HG02852 (cell line): ENCODE measurements around the gene ZC3H4.
A peak's percentile ranks its signal among the peaks of the same experiment; 100 is the strongest.

Source experiments
- ATAC-seq: cut with Tn5 transposase; IDR thresholded peaks from one replicate; pipeline ENCODE4 v1.9.1; 2021; ENCODE audit warnings: mild to moderate bottlenecking, moderate library complexity; ENCODE audit not compliant: unreplicated experiment

ZC3H4 gene

DNA sequence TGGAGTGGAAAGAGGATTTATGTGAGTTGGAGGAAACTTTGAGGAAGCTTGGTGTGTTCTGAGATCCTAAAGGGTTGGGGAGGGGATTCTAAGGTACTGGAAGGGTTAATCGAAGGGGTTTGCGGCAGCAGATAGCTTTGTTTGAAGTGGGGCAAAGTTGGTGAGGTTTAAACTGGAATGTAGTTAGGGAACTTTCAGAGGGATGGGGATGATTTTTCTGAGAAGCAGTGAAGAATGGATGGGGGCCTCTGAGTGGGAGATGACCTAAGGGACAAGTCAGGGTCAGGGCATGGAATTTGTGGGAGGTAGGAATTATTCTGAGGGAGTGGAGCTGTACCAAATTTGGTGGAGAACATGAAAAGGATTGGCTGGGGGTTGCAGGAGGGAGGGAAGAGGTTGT, 21.0 kb upstream of the ZC3H4 start:
- ATAC-seq = no peak

DNA sequence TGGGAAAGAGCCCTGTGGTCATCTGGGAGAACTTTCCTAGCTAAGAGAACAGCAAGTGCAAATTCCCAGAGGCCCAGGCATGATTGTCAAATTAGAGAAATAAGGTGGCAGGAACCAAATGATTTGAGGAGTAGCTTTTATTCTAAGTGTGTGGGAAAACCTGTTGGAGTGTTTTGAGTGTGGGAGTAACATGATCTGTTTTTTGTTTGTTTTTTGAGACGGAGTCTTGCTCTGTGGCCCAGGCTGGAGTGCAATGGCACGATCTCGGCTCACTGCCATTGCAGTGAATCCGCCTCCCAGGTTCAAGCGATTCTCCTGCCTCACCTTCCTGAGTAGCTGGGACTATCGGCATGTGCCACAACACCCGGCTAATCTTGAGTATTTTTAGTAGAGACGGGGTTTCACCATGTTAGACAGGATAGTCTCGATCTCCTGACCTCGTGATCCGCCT, 19.5 kb upstream of the ZC3H4 start:
- ATAC-seq = no peak

DNA sequence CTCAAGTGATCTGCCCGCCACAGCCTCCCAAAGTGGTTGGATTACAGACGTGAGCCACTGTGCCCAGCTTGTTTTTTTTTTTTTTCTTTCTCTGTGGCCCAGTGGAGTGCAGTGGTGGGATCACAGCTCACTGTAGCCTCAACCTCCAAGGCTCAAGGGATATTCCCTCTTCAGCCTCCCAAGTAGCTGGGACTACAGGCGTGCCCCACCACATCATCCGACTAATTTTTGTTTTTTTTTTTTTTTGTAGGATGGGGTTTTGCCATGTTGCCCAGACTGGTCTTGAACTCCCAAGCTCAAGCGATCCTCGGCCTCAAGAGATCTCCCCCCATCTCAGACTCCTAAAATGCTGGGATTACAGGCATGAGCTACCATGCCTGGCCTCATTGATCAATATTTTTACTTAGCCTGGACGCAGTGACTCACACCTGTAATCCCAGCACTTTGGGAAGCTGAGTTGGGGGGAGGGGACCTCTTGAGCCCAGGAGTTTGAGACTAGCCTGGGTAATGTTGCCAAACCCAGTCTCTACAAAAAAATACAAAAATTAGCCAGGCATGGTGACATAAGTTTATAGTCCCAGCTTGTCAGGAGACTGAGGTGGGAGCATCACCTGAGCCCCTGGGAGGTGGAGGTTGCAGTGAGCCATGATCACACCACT, 18.7 kb upstream of the ZC3H4 start:
- ATAC-seq = no peak

DNA sequence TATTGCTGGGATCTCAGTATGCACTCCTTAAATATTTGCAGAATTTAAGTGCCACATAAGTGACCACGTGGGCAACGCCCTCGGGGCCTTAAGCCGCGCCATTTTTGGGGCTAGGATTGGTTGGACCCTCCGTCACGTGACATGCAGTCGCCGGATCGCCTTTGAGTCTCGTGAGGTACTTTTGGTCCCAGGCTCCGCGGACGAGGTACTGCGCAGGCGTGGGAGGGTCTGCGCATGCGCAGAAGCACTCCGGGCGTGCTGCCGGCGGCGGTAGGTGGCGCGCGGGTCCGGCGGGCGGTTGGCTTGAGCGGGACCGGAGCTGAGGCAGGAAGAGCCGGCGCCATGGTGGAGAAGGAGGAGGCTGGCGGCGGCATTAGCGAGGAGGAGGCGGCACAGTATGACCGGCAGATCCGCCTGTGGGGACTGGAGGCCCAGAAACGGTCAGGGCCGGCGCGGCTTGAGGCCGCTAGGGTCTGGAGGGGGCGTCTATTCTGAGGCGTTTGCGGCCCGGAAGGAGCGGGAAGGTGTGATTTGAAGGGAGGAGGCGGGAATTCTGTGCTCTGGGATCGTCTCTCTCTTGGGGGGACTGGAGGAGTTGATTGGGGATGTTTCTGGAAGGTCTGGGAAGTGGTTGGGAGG, 17.1 kb upstream of the ZC3H4 start, which contains the start of gene SAE1:
Gene SAE1 (plus strand): TSS at position 247 of the 639 bp plus-strand sequence. CDS start 96 bp downstream, at position 343.
- peak; percentile 68 for ATAC-seq

DNA sequence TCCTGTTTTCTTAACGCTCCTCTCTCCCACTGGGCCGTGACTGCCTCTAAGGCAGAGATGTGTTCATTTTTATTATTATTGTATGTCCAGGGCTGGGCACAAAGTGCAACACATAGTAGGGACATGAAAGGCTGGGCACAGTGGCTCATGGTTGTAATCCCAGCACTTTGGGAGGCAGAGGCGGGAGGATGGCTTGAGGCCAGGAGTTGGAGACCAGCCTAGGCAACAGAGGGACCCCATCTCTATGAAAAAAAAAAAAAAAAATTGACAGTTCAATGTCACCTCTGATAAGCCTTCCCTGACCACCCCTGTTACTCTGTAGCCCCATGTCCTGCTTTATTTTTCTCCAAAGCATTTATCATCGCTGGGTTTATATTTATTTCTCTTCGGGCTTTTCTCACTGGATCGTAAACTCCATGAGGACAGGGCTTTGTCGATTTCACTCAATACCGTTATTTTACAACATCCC, 16.6 kb upstream of the ZC3H4 start:
- no peak for ATAC-seq

DNA sequence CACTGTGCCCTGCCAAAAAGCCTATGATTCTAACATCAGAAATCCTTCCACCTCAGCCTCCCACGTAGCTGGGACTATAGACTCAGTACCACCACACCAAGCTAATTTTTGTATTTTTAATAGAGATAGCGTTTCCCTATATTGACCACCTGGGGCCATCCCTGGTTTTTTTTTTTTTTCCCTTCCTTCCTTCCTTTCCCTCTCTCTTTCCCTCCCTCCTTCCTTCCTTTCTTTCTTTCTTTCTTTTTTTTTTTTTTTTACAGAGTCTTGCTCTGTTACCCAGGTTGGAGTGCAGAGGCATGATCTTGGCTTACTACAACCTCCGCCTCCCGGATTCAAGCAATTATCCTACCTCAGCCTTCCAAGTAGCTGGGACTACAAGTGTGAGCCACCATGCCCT, 16.0 kb upstream of the ZC3H4 start:
- no peak for ATAC-seq

DNA sequence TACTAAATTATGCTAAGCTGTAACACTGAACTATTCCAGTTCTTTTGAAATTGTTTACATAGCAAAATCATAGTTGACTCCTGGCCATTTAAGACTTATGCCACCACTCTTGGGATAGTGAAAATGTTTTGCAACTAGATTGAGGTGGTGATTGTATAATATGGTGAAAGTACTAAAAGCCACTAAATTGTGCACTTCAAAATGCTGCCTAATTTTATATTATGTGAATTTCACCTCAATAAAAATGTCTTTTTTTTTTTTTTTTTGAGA, 12.0 kb upstream of the ZC3H4 start:
- ATAC-seq = no peak

DNA sequence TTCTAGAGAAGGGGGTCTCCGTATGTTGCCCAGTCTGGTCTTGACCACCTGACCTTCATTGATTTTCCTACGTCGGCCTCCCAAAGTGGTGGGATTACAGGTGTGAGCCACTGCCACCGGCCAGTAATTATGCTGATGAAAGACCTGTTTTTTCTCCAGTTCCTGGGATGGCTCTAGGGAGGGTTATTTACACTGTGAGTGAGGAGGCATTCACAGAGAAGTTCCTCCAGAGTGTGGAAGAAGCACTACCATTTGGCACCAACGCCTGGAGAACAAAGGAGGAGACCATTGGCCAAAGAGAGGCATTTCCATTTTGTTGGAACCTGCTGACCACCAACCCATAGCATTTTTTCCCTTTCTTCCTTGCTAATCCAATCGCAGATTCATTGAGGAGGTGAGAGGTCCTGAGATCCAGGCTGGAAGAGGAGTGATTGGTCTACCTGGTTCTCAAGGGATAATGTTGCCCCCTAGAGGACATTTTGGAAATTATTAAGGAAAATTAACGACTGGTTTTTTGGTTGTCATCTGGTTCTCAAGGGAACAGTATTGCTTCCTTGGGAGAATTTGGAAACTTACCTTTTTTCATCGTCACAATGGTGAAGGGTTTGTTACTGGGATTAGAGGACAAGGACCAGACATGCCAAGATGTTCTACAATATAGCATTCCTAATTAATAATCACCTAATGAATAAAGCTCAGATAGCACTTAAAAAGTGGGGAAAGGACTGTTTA, 11.5 kb upstream of the ZC3H4 start:
- no peak for ATAC-seq

DNA sequence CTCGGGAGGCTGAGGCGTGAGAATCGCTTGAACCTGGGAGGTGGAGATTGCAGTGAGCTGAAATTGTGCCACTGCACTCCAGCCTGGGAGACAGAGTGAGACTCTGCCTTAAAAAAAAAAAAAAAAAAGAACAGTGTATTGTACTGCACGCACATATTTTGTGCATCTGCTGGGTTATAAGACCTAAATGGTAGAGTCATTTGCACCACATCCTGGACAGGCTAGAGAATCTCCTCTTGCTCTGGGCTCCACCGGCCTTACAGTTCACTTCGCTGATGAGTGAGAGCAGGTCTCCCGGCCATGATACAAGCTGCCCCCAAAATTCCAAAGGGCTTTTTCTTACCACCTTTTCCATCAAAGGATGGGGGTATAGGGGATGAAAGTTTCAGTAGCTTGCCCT, 9.8 kb upstream of the ZC3H4 start:
- ATAC-seq = no peak

DNA sequence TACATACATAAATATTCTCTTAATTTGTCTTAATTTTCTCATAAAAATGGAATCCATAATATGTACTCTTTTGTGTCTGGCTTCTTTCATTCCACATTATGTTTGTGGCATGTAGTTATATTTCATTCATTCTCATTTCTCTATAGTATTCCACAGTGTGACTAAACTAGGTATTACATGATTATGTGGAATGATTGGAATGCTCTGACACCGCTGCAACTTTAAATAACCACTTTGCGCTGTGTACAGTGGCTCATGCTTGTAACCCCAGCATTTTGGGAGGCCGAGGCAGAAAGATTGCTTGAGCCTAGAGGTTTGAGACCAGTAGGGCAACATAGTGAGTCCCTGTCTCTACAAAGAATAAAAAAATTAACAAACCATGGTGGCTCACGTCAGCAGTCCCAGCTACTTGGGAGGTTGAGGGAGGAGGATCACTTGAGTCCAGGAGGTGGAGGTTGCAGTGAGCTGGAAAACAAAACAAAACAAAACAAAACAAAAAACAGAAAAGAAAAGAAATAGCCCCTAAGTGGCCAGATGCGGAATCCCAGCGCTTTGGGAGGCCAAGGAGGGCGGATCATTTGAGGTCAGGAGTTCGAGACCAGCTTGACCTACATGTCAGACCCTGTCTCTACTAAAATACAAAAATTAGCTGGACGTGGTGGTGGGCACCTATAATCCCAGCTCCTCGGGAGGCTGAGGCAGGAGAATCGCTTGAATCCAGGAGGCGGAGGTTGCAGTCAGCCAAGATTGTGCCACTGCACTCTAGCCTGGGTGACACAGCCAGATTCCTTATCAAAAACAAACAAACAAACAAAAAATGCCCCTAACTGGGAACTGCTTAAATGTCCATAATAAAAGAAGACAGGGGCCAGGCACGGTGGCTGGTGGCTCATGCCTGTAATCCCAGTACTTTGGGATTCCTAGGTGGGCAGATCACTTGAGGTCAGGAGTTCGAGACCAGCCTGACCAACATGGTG, 9.1 kb upstream of the ZC3H4 start:
- no peak for ATAC-seq

DNA sequence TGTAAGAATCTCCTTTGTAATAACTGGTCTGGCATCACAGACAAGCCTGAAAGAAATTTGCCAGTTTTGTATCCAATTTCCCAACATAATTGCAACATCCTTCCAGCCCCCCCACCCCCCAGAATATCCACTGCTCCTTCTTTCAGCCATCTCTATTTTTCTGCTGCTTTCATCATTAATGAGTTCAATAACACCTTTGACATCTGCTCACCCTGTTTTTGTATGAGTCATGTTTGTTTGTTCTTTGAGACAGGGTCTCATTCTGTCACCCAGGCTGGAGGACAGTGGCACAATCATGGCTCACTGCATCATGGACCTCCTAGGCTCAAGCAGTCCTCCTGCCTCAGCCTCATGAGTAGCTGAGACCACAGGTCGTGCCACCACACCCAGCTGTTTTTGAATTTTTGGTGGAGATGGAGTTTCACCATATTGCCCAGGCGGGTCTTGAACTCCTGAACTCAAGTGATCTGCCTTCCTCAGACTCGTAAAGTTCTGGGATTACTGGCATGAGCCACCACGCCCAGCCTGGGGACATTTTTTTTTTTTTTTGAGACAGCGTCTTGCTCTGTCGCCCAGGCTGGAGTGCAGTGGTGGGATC, 7.0 kb upstream of the ZC3H4 start:
- no peak for ATAC-seq

DNA sequence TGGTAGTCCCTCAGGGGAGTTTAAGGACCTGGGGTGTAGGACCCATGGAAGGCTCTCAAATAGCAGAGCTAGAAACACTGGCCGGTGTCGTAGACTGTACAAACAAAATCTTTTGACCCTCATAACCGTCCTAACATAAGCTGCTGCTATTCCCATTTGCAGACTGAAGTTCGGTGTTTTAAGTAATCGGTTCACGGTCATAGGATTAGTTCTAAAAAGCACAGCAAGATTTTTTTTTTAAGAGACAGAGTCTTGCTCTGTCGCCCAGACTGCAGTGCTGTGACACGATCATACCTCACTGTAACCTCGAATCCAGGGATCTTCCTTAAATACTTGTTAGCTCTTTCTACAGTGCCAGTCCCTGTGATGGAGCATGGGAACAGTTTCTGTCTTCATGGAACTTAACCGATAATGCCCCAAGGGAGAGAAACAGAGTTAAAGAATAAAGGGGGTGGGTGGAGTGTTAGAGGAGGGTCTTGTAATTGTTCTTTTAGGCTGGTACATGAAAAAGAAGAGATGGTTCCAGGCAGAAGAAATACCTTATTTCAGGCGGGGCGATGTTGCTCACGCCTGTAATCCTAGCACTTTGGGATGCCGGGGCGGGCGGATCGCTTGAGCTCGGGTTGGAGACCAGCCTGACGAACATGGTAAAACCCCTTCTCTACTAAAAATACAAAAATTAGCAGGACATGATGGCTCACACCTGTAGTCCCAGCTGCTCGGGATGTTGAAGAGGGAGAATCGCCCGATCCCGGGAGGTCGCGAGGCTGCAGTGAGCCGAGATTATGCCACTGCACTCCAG, 475 bp upstream of the ZC3H4 start:
- ATAC-seq = no peak

DNA sequence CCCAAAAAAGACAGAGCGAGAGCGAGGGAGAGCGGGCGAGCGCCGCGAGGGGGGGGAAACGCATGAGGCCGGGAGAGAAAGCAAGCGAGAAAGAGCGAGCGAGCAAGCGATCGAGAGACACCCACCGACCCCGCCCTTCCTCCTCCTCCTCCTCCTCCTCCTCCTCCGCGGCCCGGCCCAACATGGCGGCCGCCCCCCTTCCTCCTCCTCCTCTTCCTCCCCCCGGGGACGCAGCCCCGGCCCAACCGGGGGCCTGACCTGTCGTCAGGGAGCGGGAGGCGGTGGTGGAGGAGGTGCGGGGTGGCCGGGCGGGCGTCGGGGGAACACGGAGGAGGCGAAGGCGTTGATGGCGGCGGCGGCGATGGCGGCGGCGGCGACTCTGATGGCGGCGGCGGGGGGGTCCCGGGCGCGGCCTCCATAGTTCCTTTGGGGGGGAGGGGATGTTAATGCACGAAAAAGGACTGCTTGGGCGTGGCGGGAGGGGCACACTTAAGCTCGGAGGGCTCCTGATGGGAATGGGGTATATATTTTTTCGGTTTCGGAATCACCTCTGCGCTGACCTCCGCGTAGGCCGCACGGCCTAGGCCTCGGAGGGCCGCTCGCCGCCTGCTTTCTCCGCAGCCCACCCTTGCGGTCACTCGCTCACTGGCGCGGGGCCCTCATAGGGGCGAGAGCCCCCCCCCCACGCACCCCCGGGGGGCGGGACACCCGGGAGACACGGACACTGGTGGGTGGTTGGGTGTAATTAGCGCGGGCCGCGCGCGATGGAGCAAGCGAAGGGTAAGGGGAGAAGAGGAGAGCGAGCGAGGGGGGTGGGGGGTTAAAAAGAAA, 1.2 kb downstream of the ZC3H4 start:
- peak; percentile 21 for ATAC-seq

DNA sequence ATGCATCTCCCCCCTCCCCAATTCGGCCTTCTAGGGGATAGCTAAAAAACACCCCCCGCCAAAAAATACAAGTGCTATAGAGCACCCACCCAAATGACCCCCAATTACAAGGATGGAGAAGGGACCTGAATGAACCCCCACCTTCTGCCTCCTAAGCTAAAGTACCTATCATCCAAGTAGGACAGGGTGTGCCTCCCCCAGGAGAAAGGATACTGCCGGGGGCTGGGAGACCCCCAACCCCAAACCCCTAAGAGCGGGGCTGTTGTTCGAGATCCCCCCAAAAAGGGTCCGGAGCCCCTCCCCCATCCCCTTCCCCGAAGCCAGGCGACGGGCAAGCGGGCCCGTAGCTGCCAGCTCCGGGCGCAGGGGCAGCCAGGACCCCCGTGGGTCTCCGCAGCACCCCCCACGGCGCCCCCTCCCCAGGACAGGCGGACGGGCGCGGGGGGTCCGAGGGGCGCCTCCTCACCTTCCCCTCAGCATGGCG, 1.9 kb downstream of the ZC3H4 start:
- ATAC-seq = no peak

DNA sequence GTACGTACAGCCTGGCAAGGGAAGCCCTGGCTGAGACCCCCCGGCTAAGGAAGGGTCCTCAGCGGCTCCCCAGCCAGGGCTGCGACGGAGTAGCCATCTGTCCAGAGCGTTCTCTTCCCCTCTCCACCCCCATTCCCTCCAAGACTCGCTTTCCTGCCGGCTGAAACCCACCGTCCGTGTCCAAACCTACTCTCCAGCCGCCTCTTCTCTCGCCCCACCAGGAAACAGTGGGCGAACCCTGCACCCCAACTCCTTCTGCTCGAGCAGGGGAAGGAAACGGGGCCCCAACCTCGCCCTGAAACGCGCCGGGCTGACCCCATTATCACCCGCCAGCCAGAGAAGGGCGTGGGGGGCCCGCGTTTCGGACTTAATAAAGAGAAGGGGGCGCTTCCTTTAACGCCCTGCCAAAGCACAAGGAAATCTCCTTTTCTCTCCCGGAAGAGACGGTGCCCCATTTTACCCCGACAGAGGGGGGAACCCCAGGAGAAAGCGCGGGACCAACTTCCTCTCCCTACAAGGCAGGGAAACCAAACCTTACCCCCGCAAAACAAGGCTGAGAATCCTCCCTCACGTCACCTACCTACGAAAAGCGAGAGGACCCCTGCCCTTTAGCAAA, 2.5 kb downstream of the ZC3H4 start:
- no peak for ATAC-seq

DNA sequence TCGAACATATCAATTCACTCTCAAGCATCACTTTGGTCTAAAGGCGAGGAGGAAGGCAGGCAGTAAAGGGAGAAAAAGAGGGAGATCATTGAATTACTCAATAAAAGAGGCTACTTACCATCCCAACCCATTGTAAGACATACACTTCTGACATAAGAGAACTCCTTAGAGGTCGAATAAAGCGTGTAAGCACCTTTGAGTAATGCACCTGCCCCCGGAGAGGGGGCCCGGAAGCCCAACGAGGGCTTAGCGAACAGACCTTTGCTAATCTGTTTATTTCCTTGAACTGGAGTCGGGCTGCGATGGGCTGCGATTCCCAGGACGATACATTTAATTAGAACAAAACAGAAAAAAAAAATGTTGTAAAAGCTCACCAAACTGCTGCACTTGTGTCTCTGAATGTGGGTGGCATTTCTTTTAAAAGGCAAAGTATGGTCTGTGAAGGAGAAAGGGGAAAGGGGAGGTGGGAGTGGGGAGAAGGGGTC, 3.0 kb downstream of the ZC3H4 start:
- no peak for ATAC-seq

DNA sequence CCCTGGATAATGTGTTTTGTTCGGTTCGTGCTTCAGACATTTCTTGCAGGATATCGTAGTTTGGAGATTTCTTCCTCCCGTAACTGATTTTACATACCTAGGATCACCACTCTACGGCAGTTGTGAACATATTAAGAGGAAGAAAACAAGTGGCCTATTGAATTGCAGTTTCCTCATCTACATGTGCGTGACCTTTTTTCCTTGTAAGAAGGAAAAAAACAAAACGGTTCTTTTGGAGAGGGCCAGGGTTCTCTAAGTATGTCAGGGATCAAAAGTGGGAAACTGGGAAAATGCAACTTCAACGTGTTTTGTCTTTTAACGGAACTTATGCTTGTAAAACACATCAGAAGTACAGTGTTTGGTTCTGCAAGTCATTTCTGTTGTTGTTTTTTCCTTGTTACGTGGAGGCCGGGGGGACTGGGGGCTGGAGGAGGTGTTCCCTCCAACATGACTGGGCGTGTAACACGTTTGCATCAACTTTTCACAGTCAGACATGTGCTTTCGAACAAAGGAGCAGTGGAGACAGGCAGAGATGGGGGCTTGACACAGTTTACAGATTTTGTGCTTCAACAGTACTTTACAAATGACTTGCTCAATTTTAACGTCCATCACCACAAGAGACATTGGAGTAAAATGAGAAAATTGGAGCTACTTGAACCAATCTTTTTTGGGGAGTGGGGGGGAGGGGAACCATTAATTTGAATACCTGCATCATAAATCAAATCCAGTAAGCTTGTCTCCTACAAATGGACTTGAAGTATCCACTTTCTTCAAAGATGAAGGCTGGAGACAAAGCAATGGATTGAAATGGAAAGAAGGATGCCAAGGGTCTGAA, 3.8 kb downstream of the ZC3H4 start:
- ATAC-seq = no peak
